ENCODE measurements around the gene ZIC4.
A peak's percentile ranks its signal among the peaks of the same experiment; 100 is the strongest.

ZIC4 gene

DNA sequence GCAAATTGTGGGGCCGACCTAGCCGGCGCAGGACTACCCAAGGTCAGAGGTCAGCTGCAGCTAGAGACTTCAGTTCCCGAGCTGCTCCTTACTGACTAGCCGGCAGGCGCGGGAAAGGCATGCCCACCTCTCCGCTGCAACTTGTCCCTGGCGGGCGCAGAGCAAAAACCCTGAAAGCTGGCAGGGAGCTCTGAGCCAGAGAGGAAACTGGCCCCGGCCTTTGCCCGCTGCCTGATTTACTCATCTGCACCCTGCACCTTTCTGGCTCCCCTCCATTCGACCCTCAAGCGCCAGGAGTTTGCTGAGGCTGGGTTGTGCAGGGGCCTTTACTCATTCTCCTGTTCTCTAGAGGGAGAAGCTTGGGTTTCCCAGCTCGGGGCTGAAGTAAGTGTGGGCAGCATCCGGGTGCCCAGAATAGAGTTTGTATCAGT is 1.5 kb downstream of the ZIC4 start:
- DNase-seq, result no peak

DNA sequence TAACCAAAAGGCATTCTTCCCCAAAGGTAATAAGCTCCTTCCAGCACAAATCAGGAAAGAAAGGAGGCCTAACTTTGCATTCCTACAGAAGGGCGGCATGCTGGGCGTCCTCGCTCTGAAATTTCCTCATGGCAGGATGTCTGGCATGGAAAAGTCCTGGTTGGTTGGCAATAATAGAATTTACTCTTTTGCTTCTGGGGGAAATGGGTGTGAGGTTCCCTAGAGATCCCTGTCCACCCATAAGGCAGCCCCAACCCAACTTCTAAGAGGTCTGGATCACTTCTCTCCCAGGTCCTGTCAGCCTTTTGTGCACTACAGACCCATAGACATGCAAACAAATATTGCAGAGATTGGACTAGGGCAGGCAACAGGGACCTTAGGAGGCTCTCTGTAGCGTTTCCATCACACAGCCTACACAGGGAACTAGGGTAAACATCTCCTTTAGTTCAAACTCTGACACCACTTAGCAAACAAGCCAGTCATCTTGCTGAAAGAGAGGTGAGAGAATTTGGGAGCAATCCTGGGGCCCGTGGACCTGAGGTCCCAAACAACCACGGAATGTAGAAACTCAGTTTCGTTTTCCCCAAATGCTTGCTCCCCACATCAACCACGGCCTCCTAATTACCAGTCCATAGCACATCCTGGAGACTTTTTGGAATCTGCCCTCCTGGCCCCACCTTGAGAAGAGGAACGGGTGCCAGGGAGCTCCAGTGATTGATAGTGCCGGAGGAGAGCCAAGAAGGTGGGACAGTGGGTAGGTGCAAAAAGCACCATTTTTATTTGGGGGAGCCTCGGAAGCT is 2.1 kb downstream of the ZIC4 start:
- DNase-seq, result no peak

- no peak for DNase-seq
Observed at GRCh38 chr3:147403511-147403910, 2.8 kb downstream of the ZIC4 start.

GRCh38 chr3:147402159-147402558 is 4.2 kb downstream of the ZIC4 start:
- no peak for DNase-seq

DNA sequence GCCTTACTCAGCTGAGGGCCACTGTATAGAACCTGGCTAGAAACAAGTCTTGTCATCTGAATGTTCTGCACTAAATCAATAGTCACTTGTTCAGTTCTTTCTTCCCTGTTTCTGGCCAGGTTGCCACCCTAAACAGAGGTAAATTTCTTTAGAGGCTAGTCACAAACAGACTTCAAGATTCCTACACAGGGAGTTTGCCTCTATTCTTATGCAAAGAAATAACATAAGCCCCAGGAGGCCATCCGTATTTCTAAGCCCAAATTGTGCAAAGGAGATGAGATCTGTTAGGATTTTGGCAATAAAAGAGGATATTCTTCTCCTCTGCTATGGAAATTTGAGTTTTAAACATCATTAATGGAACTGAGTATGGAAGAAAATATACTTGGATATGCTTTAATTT is 4.9 kb downstream of the ZIC4 start:
- DNase-seq, result no peak

GRCh38 chr3:147400999-147401398 is 5.3 kb downstream of the ZIC4 start:
- DNase-seq, result no peak

DNA sequence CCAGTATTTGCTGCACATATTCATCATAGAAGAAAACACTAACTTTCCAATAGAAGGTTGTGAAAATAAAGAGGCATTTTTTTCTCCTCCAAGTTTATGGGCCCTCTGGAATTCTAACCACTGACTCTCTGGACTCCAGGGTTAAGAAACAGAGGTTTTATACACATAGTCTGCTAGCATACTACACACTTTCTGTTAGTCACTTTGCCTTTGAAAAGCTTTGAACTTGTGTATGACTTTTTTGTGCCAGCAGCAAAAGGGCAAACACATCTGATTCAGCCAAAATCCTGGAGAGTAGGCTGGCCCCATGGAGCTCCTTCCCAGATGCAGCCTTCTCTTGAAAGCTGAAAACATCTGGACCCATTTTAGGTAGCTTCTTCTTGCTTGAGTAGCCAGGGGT is 6.2 kb downstream of the ZIC4 start:
- DNase-seq, result no peak

- no peak for DNase-seq
Observed at GRCh38 chr3:147398813-147399534, 7.4 kb downstream of the ZIC4 start.

DNA sequence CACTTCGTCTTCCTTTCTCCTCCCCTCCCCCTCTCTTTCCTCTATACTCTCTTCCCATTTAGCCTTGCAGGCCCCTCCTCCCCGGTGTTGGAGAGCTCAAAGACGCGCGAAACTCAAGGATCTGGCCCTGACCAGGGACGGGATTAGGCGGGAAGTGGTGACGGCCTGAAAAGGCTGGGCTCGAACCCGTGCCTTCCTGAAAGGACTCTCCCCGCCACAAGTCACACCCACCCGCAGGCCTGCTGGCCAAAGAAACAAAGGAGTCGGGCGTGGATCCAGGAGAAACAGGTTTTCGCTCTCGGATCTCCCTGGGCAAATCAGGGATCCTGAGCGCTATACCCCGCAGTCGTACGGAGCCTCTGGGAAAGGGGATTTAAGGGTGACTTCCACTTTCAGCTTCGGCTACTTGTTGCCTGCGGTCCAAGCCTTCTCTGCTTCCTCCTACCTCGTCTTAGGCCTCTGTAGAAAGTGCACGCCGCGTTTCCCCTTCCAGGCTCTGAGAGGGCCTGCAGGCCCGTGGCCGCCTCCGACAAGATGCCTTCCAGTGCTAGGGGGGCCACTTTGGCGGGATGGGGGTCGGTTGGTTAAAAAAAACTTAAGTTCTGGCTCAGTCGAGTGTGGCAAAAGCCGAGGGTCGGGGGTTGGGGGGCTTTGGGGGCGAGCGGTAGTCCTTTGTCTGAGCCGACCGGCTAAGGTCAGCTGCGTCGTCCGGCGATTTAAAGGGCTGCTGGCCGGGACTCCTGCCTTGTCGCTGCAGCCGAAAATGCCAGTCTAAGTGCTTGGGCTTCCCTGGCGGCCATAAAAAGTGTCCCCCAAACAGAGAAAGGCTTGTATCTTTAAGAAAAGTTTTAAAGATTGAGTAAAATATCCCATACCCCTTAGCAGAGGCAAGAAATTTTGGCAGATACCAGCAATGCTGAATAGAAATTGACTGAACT is 8.2 kb downstream of the ZIC4 start:
- DNase-seq, result peak; percentile 78

DNA sequence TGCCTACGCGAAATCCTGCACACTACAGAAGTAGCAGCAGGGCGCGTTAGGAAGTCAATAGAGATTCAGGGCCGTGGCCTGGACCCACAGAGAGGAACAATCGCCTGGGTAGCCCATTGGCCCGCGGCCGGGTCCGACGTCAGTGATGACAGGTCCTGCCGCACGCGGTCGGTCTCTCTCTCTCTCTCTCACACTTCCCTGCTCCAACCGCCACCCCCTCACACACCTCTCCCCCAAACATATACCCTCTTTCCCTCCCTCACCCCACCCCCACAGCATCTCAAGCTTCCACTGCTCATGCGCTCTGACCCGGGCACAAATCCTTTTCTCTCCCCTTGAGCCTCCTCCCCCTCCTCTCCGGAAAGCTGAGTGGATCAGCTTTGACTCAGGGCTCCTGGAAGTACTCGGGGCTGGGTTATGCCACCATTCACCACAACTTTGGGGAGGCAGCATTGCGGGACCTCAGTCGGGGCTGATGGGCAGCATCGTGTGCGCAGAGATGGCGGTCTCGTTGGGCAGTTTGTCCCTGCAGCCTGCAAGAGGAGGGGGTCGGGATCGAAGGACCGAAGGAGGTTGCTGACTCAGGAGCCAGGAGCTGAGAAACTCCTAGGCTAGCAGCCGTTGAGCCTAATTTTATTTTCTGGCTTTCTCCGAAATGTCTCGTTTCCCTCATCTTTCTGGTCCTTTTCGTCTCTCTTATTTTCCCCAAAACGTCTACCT is 9.0 kb downstream of the ZIC4 start:
- DNase-seq, result no peak

DNA sequence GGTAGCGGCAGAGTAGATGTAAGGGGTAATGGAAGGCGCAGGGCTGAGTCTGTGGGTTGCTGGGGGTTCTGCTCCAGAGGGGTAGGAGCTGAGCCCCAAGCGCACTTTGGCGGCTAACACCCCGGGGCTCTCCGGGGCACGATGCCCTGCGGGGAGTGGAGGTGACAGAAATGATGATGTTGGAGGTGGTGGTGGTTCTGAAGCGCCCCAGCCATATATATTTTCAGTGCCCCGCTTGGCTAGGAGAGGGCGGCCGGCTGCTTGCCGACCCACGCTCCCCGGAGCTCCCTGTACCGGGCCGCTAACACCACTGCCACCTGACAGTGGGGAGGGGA is 9.7 kb downstream of the ZIC4 start:
- DNase-seq, result no peak

- no peak for DNase-seq
Observed at GRCh38 chr3:147395899-147396711, 10.2 kb downstream of the ZIC4 start.

GRCh38 chr3:147394884-147395225 is 11.5 kb downstream of the ZIC4 start:
- DNase-seq, result no peak

GRCh38 chr3:147393943-147394883 is 12.1 kb downstream of the ZIC4 start:
- no peak for DNase-seq

GRCh38 chr3:147393261-147393942 is 12.9 kb downstream of the ZIC4 start:
- no peak for DNase-seq

GRCh38 chr3:147392625-147392946 is 13.8 kb downstream of the ZIC4 start:
- no peak for DNase-seq

- DNase-seq, result no peak
Observed at GRCh38 chr3:147391781-147392624, 14.3 kb downstream of the ZIC4 start.

- no peak for DNase-seq
Observed at GRCh38 chr3:147390589-147391569, 15.5 kb downstream of the ZIC4 start.

Data from MV-4-11 (cell line).